ENCODE measurements around the gene PKP1.
A peak's percentile ranks its signal among the peaks of the same experiment; 100 is the strongest.
"Not testable (repeated sequence)": the region's sequence is repeated elsewhere in the genome, so short reads cannot be mapped to it uniquely, and the experiment has no call there.

PKP1 gene

GRCh38 chr1:201282931-201283829 lies at the start of gene PKP1:
Gene PKP1 (plus strand): TSS chr1:201283506. CDS start chr1:201283703, 197 bp downstream.
- DNase-seq = no peak

- DNase-seq = not testable (repeated sequence)
Observed at GRCh38 chr1:201239646-201240045, 43.7 kb upstream of the PKP1 start.

GRCh38 chr1:201240171-201240570 lies 43.1 kb upstream of the PKP1 start:
- DNase-seq = no peak

- no peak for DNase-seq
Observed at GRCh38 chr1:201241736-201242135, 41.6 kb upstream of the PKP1 start.

- no peak for DNase-seq
Observed at GRCh38 chr1:201245082-201245481, 38.2 kb upstream of the PKP1 start.

GRCh38 chr1:201248721-201249559 lies 34.4 kb upstream of the PKP1 start:
- DNase-seq = no peak

- DNase-seq = no peak
Observed at GRCh38 chr1:201250326-201251011, 32.8 kb upstream of the PKP1 start.

GRCh38 chr1:201251411-201251810 lies 31.9 kb upstream of the PKP1 start:
- DNase-seq = no peak

GRCh38 chr1:201251851-201252430 lies 31.4 kb upstream of the PKP1 start:
- no peak for DNase-seq

- no peak for DNase-seq
Observed at GRCh38 chr1:201252944-201253371, 30.3 kb upstream of the PKP1 start.

GRCh38 chr1:201253411-201253810 lies 29.9 kb upstream of the PKP1 start:
- no peak for DNase-seq

- DNase-seq = no peak
Observed at GRCh38 chr1:201253906-201254624, 29.2 kb upstream of the PKP1 start.

GRCh38 chr1:201254625-201255478 lies 28.5 kb upstream of the PKP1 start:
- peak; percentile 40 for DNase-seq

GRCh38 chr1:201255479-201256362 lies 27.6 kb upstream of the PKP1 start:
- no peak for DNase-seq

- DNase-seq = not testable (repeated sequence)
Observed at GRCh38 chr1:201258132-201258531, 25.2 kb upstream of the PKP1 start.

- no peak for DNase-seq
Observed at GRCh38 chr1:201258763-201259230, 24.5 kb upstream of the PKP1 start.

- DNase-seq = no peak
Observed at GRCh38 chr1:201259476-201260235, 23.6 kb upstream of the PKP1 start.

- no peak for DNase-seq
Observed at GRCh38 chr1:201260236-201260590, 23.1 kb upstream of the PKP1 start.

GRCh38 chr1:201260648-201261311 lies 22.5 kb upstream of the PKP1 start:
- no peak for DNase-seq
